Body of pancreas (tissue), 4 donors: Measurements from ENCODE around the gene PRR29.

Experiments used
- CTCF ChIP-seq, 7 experiments: fragments of 450-650 bp in 4 of 7; fragments of 200-600 bp in 3 of 7; sonication (generic) in 3 of 7; IDR thresholded peaks; one replicate each; pipeline ENCODE4 v1.5.1; 2016 to 2019; ENCODE audit warnings: antibody characterized with exemption in 7 of 7
- POLR2A ChIP-seq, 3 donors: fragments of 450-650 bp; IDR thresholded peaks; one replicate each; pipeline ENCODE4 v1.6.1; 2016; ENCODE audit warnings: antibody characterized with exemption in 3 of 3, mild to moderate bottlenecking in 2 of 3

GRCh38 chr17:64041912-64042311 is 43.8 kb downstream of the PRR29 start:
- TF ChIP-seq CTCF (IDR thresholded peaks at IDR 0.05) = no peak
- no peak for TF ChIP-seq POLR2A (IDR thresholded peaks at IDR 0.05)
